ENCODE data around the gene SLC6A11. TPM values are rescaled to one million over a fixed set of nuclear protein-coding genes. Genes with fewer than 3 reads are reported as not detected.

Gene SLC6A11
- total RNA-seq, 1 donor = not detected

- H3K4me3 ChIP-seq (ENCODE audit: low read depth, low read length) = no peak overlapping the region
- no peak for DNase-seq (ENCODE audit: low read depth)
- TF ChIP-seq CTCF (IDR thresholded peaks at IDR 0.05; ENCODE audit: insufficient read depth, low read depth, low read length) = no peak
These were observed 119.0 kb downstream of the SLC6A11 start for GRCh38 chr3:10935028-10935427.

GRCh38 chr3:10935846-10936631, 120.0 kb downstream of the SLC6A11 start:
- no peak for TF ChIP-seq CTCF (IDR thresholded peaks at IDR 0.05; ENCODE audit: insufficient read depth, low read depth, low read length)
- no peak for DNase-seq (ENCODE audit: low read depth)
- H3K4me3 ChIP-seq (ENCODE audit: low read depth, low read length) = no peak overlapping the region

- no peak overlapping the region for H3K4me3 ChIP-seq (ENCODE audit: low read depth, low read length)
- no peak for DNase-seq (ENCODE audit: low read depth)
- TF ChIP-seq CTCF (IDR thresholded peaks at IDR 0.05; ENCODE audit: insufficient read depth, low read depth, low read length) = no peak
These were observed 120.7 kb downstream of the SLC6A11 start for GRCh38 chr3:10936686-10937085.

GRCh38 chr3:10937141-10937825, 121.3 kb downstream of the SLC6A11 start:
- no peak overlapping the region for H3K4me3 ChIP-seq (ENCODE audit: low read depth, low read length)
- no peak for DNase-seq (ENCODE audit: low read depth)
- TF ChIP-seq CTCF (IDR thresholded peaks at IDR 0.05; ENCODE audit: insufficient read depth, low read depth, low read length) = no peak

GRCh38 chr3:10939556-10939955, 123.5 kb downstream of the SLC6A11 start:
- DNase-seq (ENCODE audit: low read depth) = no peak
- no peak overlapping the region for H3K4me3 ChIP-seq (ENCODE audit: low read depth, low read length)
- TF ChIP-seq CTCF (IDR thresholded peaks at IDR 0.05; ENCODE audit: insufficient read depth, low read depth, low read length) = no peak

GRCh38 chr3:10940106-10940505, 124.1 kb downstream of the SLC6A11 start:
- no peak for TF ChIP-seq CTCF (IDR thresholded peaks at IDR 0.05; ENCODE audit: insufficient read depth, low read depth, low read length)
- DNase-seq (ENCODE audit: low read depth) = no peak
- no peak overlapping the region for H3K4me3 ChIP-seq (ENCODE audit: low read depth, low read length)

Data from fibroblast of villous mesenchyme (primary cell).